Measurements from ENCODE around the gene TSPAN14. TPM values are rescaled to one million over a fixed set of nuclear protein-coding genes. Genes with fewer than 3 reads are reported as not detected.
"Not testable (repeated sequence)": the region's sequence is repeated elsewhere in the genome, so short reads cannot be mapped to it uniquely, and the experiment has no call there.

The TSPAN14 gene
- total RNA-seq, 4 donors from 2014 or later = 18.9 to 72.9 (median 55.8) TPM

GRCh38 chr10:80530251-80530650 is 76.1 kb downstream of the TSPAN14 start:
- in situ Hi-C loops (cut with MboI; ENCODE audit: low pct_ligation_motif_present in 1 of 4, low pct_unique_long_range_greater_than_20kb in 1 of 4, low sequenced_read_pairs in 3 of 4) = no loop called here

GRCh38 chr10:80530816-80531215 is 76.7 kb downstream of the TSPAN14 start:
- no peaks in the 10 kb centered on the region for H3K27me3 ChIP-seq
- intact Hi-C loops (cut with DNase I; ENCODE audit: low total_unique reads) = no loop called here
- TF ChIP-seq POLR2A (IDR thresholded peaks at IDR 0.05) = no peak
- TF ChIP-seq POLR2AphosphoS5 (IDR thresholded peaks at IDR 0.05) = no peak
- TF ChIP-seq CTCF (IDR thresholded peaks at IDR 0.05) = no peak
- no peak for TF ChIP-seq EP300 (IDR thresholded peaks at IDR 0.05; ENCODE audit: low read depth)
- H3K4me3 ChIP-seq = no peak overlapping the region
- DNase-seq = no peak
- peaks cover 0 to 22% (median 5%) of the 10 kb centered on the region in 4 donors for H3K4me1 ChIP-seq
- H3K9me3 ChIP-seq = no peaks in the 10 kb centered on the region
- H3K27ac ChIP-seq = no peak overlapping the region
- WGBS, 2 donors (ENCODE audit: low coverage in 1 of 2) = 37% methylated on average over 2 of the region's 2 CpGs; no CpG with 5 or more reads in 1 of the 2 donors
- no peaks in the 10 kb centered on the region for H3K36me3 ChIP-seq
- in situ Hi-C loops (cut with MboI; ENCODE audit: low pct_ligation_motif_present in 1 of 4, low pct_unique_long_range_greater_than_20kb in 1 of 4, low sequenced_read_pairs in 3 of 4) = no loop called here

More at GRCh38 chr10:80530251-80530650, 76.1 kb downstream of the TSPAN14 start:
- H3K36me3 ChIP-seq = no peaks in the 10 kb centered on the region
- no peaks in the 10 kb centered on the region for H3K27me3 ChIP-seq
- DNase-seq = peak; percentile 33
- no peaks in the 10 kb centered on the region for H3K9me3 ChIP-seq
- H3K4me3 ChIP-seq = no peak overlapping the region
- peak in 3 of 5 experiments; percentile 14 to 36 (median 25) for TF ChIP-seq CTCF (IDR thresholded peaks at IDR 0.05)
- no peak for TF ChIP-seq POLR2A (IDR thresholded peaks at IDR 0.05)
- no peak for TF ChIP-seq EP300 (IDR thresholded peaks at IDR 0.05; ENCODE audit: low read depth)
- intact Hi-C loops (cut with DNase I; ENCODE audit: low total_unique reads) = no loop called here
- 25% methylated on average over 2 of the region's 2 CpGs; no CpG with 5 or more reads in 1 of the 2 donors for WGBS, 2 donors (ENCODE audit: low coverage in 1 of 2)
- H3K4me1 ChIP-seq = peaks cover 0 to 23% (median 4%) of the 10 kb centered on the region in 4 donors
- peak overlapping the region in 1 of 4 donors; percentile 5 for H3K27ac ChIP-seq

GRCh38 chr10:80532571-80532970 is 78.5 kb downstream of the TSPAN14 start:
- TF ChIP-seq EP300 (IDR thresholded peaks at IDR 0.05; ENCODE audit: low read depth) (no peak), POLR2A (IDR thresholded peaks at IDR 0.05) (no peak), CTCF (IDR thresholded peaks at IDR 0.05) (no peak), POLR2AphosphoS5 (IDR thresholded peaks at IDR 0.05) (no peak)
- in situ Hi-C loops (cut with MboI; ENCODE audit: low pct_ligation_motif_present in 1 of 4, low pct_unique_long_range_greater_than_20kb in 1 of 4, low sequenced_read_pairs in 3 of 4) (no loop called here), intact Hi-C loops (cut with DNase I; ENCODE audit: low total_unique reads) (no loop called here)
- H3K27me3 ChIP-seq = no peaks in the 10 kb centered on the region
- 98% methylated on average over 4 of the region's 4 CpGs; no CpG with 5 or more reads in 1 of the 2 donors for WGBS, 2 donors (ENCODE audit: low coverage in 1 of 2)
- H3K27ac ChIP-seq = no peak overlapping the region
- no peaks in the 10 kb centered on the region for H3K36me3 ChIP-seq
- no peak for DNase-seq
- H3K4me3 ChIP-seq = no peak overlapping the region
- peaks cover 0 to 15% (median 6%) of the 10 kb centered on the region in 4 donors for H3K4me1 ChIP-seq
- H3K9me3 ChIP-seq = no peaks in the 10 kb centered on the region

- in situ Hi-C loops (cut with MboI; ENCODE audit: low pct_ligation_motif_present in 1 of 4, low pct_unique_long_range_greater_than_20kb in 1 of 4, low sequenced_read_pairs in 3 of 4); H3K36me3 ChIP-seq; H3K9me3 ChIP-seq; DNase-seq; H3K27me3 ChIP-seq; intact Hi-C loops (cut with DNase I; ENCODE audit: low total_unique reads); H3K4me3 ChIP-seq; H3K27ac ChIP-seq: not testable (repeated sequence)
- WGBS, 2 donors (ENCODE audit: low coverage in 1 of 2) = 95% methylated on average over 8 of the region's 25 CpGs; no CpG with 5 or more reads in 1 of the 2 donors
- peaks cover 0 to 13% (median 6%) of the 10 kb centered on the region in 4 donors for H3K4me1 ChIP-seq
Observed at GRCh38 chr10:80534059-80534458, 79.9 kb downstream of the TSPAN14 start.

- intact Hi-C loops (cut with DNase I; ENCODE audit: low total_unique reads); DNase-seq; H3K27me3 ChIP-seq; H3K36me3 ChIP-seq; in situ Hi-C loops (cut with MboI; ENCODE audit: low pct_ligation_motif_present in 1 of 4, low pct_unique_long_range_greater_than_20kb in 1 of 4, low sequenced_read_pairs in 3 of 4); H3K9me3 ChIP-seq; H3K4me3 ChIP-seq; H3K27ac ChIP-seq: not testable (repeated sequence)
- peaks cover 0 to 12% (median 3%) of the 10 kb centered on the region in 4 donors for H3K4me1 ChIP-seq
- no CpG with 5 or more reads among the region's 30 CpGs for WGBS, 2 donors (ENCODE audit: low coverage in 1 of 2)
Observed at GRCh38 chr10:80534646-80535045, 80.5 kb downstream of the TSPAN14 start.
